Bronchial epithelial cell (primary cell): ENCODE results near the gene UFM1. TPM values are rescaled to one million over a fixed set of nuclear protein-coding genes. Genes with fewer than 3 reads are reported as not detected.

Source experiments
- DNase-seq: peaks from one replicate; pipeline ENCODE4 v3.0.0-alpha.2; 2010; ENCODE audit warnings: low read depth
- FAIRE-seq: peaks from 2 replicates; lab custom pipeline; 2011; peaks lifted over from hg19 to GRCh38; lab: Jason Lieb, UNC
- H3K27me3 ChIP-seq: 2 replicates; pipeline ENCODE4 v1.5.1; 2011; ENCODE audit warnings: low read length; ENCODE audit not compliant: control insufficient read depth, insufficient read depth
- H3K36me3 ChIP-seq: 2 replicates; pipeline ENCODE4 v1.5.1; 2011; ENCODE audit warnings: low read length; ENCODE audit not compliant: control insufficient read depth, insufficient read depth
- H3K4me3 ChIP-seq: 2 replicates; pipeline ENCODE4 v1.5.1; 2011; ENCODE audit warnings: mild to moderate bottlenecking, low read depth, low read length, control low read depth
- CTCF ChIP-seq: IDR thresholded peaks from 2 replicates; pipeline ENCODE4 v1.5.1; 2011; ENCODE audit warnings: mild to moderate bottlenecking, moderate library complexity, low read length, control low read depth, inconsistent platforms; ENCODE audit not compliant: insufficient read depth, severe bottlenecking
- total RNA-seq: library from RNA; depleted of rRNA; stranded (reverse); fragments of >200 nt; gene quantifications from 2 replicates; pipeline ENCODE4 v1.2.1, GENCODE V29; 2014

UFM1 gene
- total RNA-seq, 1 donor from 2014 or later = 130 TPM

GRCh38 chr13:38316129-38316528, 33.5 kb upstream of the UFM1 start:
- Histone ChIP-seq H3K27me3 (no peaks in the 10 kb centered on the region), H3K36me3 (no peaks in the 10 kb centered on the region), H3K4me3 (no peak overlapping the region)
- DNase-seq (no peak), FAIRE-seq (no peak)
- TF ChIP-seq CTCF = no peak

- Histone ChIP-seq H3K36me3 (no peaks in the 10 kb centered on the region), H3K27me3 (no peaks in the 10 kb centered on the region), H3K4me3 (no peak overlapping the region)
- TF ChIP-seq CTCF = no peak
- DNase-seq (no peak), FAIRE-seq (no peak)
Measured at GRCh38 chr13:38321654-38322053, 28.0 kb upstream of the UFM1 start.

GRCh38 chr13:38325426-38325825, 24.2 kb upstream of the UFM1 start:
- no peak for TF ChIP-seq CTCF
- Histone ChIP-seq H3K27me3 (no peaks in the 10 kb centered on the region), H3K36me3 (no peaks in the 10 kb centered on the region), H3K4me3 (no peak overlapping the region)
- no peak for FAIRE-seq
- DNase-seq = no peak

GRCh38 chr13:38328699-38329098, 21.0 kb upstream of the UFM1 start:
- DNase-seq = no peak
- no peak for TF ChIP-seq CTCF
- no peaks in the 10 kb centered on the region for H3K36me3 ChIP-seq
- H3K4me3 ChIP-seq = no peak overlapping the region
- H3K27me3 ChIP-seq = no peaks in the 10 kb centered on the region
- FAIRE-seq = no peak

- H3K36me3 ChIP-seq = no peaks in the 10 kb centered on the region
- H3K27me3 ChIP-seq = no peaks in the 10 kb centered on the region
- H3K4me3 ChIP-seq = no peak overlapping the region
- FAIRE-seq = no peak
- no peak for DNase-seq
- no peak for TF ChIP-seq CTCF
Measured at GRCh38 chr13:38334845-38335244, 14.8 kb upstream of the UFM1 start.

GRCh38 chr13:38338089-38338488, 11.6 kb upstream of the UFM1 start:
- Histone ChIP-seq H3K36me3 (no peaks in the 10 kb centered on the region), H3K4me3 (no peak overlapping the region), H3K27me3 (no peaks in the 10 kb centered on the region)
- FAIRE-seq (no peak), DNase-seq (no peak)
- TF ChIP-seq CTCF = no peak
